Fibroblast of lung (primary cell): ENCODE data around the gene CACNA1E.

ENCODE experiments used
- CTCF ChIP-seq, 2 donors: IDR thresholded peaks in 1 of 2; conservative IDR thresholded peaks in 1 of 2; 1 replicate in 1 of 2; 2 replicates in 1 of 2; pipeline ENCODE4 v1.5.1; 2011 to 2012; ENCODE audit warnings: low read length in 2 of 2, control low read depth in 1 of 2, inconsistent platforms in 1 of 2, low read depth in 1 of 2, mild to moderate bottlenecking in 1 of 2
- EZH2 ChIP-seq: IDR thresholded peaks from 2 replicates; pipeline ENCODE4 v1.5.1; 2012; ENCODE audit warnings: low read length, control low read depth, mild to moderate bottlenecking; ENCODE audit errors: missing control alignments

DNA sequence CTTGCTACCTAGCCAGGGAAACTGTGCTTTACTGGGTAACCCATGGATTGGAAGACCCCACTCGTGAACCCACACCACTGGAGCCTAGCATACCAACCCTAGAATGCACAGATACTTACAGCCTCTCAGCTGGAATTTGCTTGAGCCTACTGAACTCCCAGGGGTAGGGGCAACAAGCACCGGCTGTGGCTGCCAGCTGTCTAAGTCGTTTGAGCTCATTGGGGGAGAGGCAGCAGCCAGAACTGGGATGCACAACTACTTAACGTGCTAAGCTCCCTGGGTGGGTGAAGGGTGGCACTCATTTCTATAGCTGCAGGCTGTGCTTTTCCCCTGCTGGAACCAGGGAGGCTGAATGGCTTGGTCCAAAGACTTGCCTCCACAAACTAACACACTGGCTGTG lies 365.8 kb downstream of the CACNA1E start:
- TF ChIP-seq CTCF (conservative IDR thresholded peaks at IDR 0.05 in 1 of 2, IDR thresholded peaks at IDR 0.05 in 1 of 2; ENCODE audit: low read depth in 1 of 2, low read length in 2 of 2) (no peak), EZH2 (no peak)
